SK-N-SH (cell line): ENCODE measurements around the gene DOCK3.
"Not testable (repeated sequence)": the region's sequence is repeated elsewhere in the genome, so short reads cannot be mapped to it uniquely, and the experiment has no call there.

ENCODE experiments used
- CTCF ChIP-seq: fragments of 200-600 bp; sonication (generic); IDR thresholded peaks from 2 replicates; pipeline ENCODE4 v1.6.1; 2017; ENCODE audit warnings: antibody characterized with exemption, mild to moderate bottlenecking, moderate library complexity
- EP300 ChIP-seq, 2 experiments: IDR thresholded peaks; 2 replicates each; pipeline versions ENCODE4 v1.4.0 to v1.6.1; 2012; ENCODE audit warnings: borderline replicate concordance in 1 of 2, low read depth in 1 of 2, low read length in 1 of 2
- JUND ChIP-seq: IDR thresholded peaks from 2 replicates; pipeline ENCODE4 v1.4.0; 2012
- NRF1 ChIP-seq: IDR thresholded peaks from 2 replicates; pipeline ENCODE4 v1.6.1; 2012; ENCODE audit warnings: low read depth, mild to moderate bottlenecking, low read length
- PBX3 ChIP-seq: IDR thresholded peaks from 2 replicates; pipeline ENCODE4; 2012
- POLR2AphosphoS5 ChIP-seq: IDR thresholded peaks from 2 replicates; pipeline ENCODE4 v1.6.1; 2012; ENCODE audit warnings: low read depth, low read length
- RAD21 ChIP-seq: IDR thresholded peaks from 2 replicates; pipeline ENCODE4 v1.6.1; 2012; ENCODE audit warnings: mild to moderate bottlenecking, low read length
- RCOR1 ChIP-seq: fragments of 150-350 bp; IDR thresholded peaks from 2 replicates; pipeline ENCODE4 v1.6.1; 2017; ENCODE audit warnings: antibody characterized with exemption, low read length
- REST ChIP-seq: IDR thresholded peaks from 2 replicates; pipeline ENCODE4 v1.6.1; 2012; ENCODE audit warnings: mild to moderate bottlenecking, low read depth, low read length, moderate library complexity
- RXRA ChIP-seq: IDR thresholded peaks from 2 replicates; pipeline ENCODE4 v1.4.0; 2012; ENCODE audit warnings: low read depth, mild to moderate bottlenecking, borderline replicate concordance
- USF2 ChIP-seq: fragments of 150-350 bp; IDR thresholded peaks from 2 replicates; pipeline ENCODE4 v1.6.1; 2017; ENCODE audit warnings: antibody characterized with exemption, low read length, low read depth, borderline replicate concordance

- TF ChIP-seq RAD21; EP300 (IDR thresholded peaks at IDR 0.05; ENCODE audit: borderline replicate concordance in 1 of 2, low read depth in 1 of 2, low read length in 1 of 2); RXRA; RCOR1; POLR2AphosphoS5; CTCF; JUND; NRF1; REST; USF2; PBX3: not testable (repeated sequence)
Measured at GRCh38 chr3:50665841-50666115, 8.9 kb upstream of the DOCK3 start.
